ENCODE data around the gene ANO3. TPM values are rescaled to one million over a fixed set of nuclear protein-coding genes. Genes with fewer than 3 reads are reported as not detected.

The ANO3 gene
- total RNA-seq, 1 experiment from 2014 or later = not detected

DNA sequence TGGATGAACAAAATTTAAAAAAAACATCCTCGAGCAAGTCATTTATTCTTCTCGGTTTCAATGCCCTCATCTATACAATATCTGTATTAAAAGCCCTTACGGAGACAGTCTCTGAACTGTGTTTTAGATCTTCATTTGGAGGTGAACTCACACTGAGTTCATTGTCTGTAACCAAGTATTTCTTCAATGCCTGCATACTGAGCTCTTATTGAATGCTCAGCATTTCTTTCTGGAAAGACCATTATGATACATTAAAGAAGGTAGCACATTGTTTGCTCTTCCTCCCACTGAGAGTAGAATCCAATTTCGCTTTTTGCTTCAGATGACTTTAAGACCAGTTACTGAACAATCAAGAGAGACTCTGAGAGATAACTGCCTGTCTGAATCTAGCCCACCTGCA, 1.7 kb upstream of the ANO3 start:
- Histone ChIP-seq H4K20me1 (ENCODE audit: low read length) (no peaks in the 10 kb centered on the region), H3K9me2 (replicated peaks; ENCODE audit: low read length) (no peaks in the 10 kb centered on the region), H3K4me3 (ENCODE audit: low read length) (no peak overlapping the region), H3K27me3 (ENCODE audit: low read length) (peaks cover 47% of the 10 kb centered on the region), H3K9me3 (ENCODE audit: low read length) (no peaks in the 10 kb centered on the region), H3K27ac (ENCODE audit: low read length) (no peak overlapping the region), H2AFZ (ENCODE audit: low read length) (no peak overlapping the region), H3K4me1 (ENCODE audit: insufficient read depth, low read length) (no peaks in the 10 kb centered on the region), H3K36me3 (ENCODE audit: low read depth, low read length) (no peaks in the 10 kb centered on the region), H3F3A (ENCODE audit: low read length, unreplicated experiment) (no peaks in the 10 kb centered on the region), H3K79me2 (ENCODE audit: low read length) (no peaks in the 10 kb centered on the region), H3K4me2 (ENCODE audit: low read length) (no peak overlapping the region), H3K9ac (ENCODE audit: low read length) (no peak overlapping the region)
- TF ChIP-seq EZH2 (IDR thresholded peaks at IDR 0.05; ENCODE audit: low read length, unreplicated experiment) = no peak
- TF ChIP-seq, protein P1, sequence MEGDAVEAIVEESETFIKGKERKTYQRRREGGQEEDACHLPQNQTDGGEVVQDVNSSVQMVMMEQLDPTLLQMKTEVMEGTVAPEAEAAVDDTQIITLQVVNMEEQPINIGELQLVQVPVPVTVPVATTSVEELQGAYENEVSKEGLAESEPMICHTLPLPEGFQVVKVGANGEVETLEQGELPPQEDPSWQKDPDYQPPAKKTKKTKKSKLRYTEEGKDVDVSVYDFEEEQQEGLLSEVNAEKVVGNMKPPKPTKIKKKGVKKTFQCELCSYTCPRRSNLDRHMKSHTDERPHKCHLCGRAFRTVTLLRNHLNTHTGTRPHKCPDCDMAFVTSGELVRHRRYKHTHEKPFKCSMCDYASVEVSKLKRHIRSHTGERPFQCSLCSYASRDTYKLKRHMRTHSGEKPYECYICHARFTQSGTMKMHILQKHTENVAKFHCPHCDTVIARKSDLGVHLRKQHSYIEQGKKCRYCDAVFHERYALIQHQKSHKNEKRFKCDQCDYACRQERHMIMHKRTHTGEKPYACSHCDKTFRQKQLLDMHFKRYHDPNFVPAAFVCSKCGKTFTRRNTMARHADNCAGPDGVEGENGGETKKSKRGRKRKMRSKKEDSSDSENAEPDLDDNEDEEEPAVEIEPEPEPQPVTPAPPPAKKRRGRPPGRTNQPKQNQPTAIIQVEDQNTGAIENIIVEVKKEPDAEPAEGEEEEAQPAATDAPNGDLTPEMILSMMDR (conservative IDR thresholded peaks at IDR 0.05; ENCODE audit: low read depth, low read length) = no peak
- no peak for TF ChIP-seq EZH2phosphoT487 (IDR thresholded peaks at IDR 0.05; ENCODE audit: borderline replicate concordance, low read length)
- DNase-seq (no peak), ATAC-seq (no peak)
- intact Hi-C loops (cut with micrococcal nuclease) = no loop called here
- CTCF ChIA-PET = no interaction called here
- BruUV-seq (replicated peaks) = no TSS peak
- POLR2A ChIA-PET (ENCODE audit: unreplicated experiment) = no interaction called here

DNA sequence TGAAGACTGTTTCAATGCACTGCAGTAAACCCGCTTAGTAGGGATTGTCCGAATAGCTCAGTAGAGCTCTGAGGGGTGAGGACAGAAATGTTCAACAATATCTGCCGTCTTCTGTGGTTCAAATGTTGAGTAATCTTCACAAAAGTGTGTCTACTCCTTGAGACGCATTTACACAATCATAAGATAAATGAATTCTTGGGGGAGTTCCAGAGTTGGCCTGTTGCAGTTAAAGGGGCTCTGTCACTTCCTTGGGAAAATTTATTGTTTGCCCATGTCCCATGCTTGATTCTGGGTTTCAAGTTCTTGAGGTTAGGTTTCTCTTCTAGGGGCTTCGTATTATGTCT, 614 bp downstream of the ANO3 start:
- Histone ChIP-seq H3K36me3 (ENCODE audit: low read depth, low read length) (no peaks in the 10 kb centered on the region), H3K9ac (ENCODE audit: low read length) (no peak overlapping the region), H3K4me1 (ENCODE audit: insufficient read depth, low read length) (no peaks in the 10 kb centered on the region), H3K4me2 (ENCODE audit: low read length) (no peak overlapping the region), H3F3A (ENCODE audit: low read length, unreplicated experiment) (no peaks in the 10 kb centered on the region), H3K27me3 (ENCODE audit: low read length) (peaks cover 47% of the 10 kb centered on the region), H2AFZ (ENCODE audit: low read length) (no peak overlapping the region), H3K79me2 (ENCODE audit: low read length) (no peaks in the 10 kb centered on the region), H3K4me3 (ENCODE audit: low read length) (no peak overlapping the region), H3K27ac (ENCODE audit: low read length) (no peak overlapping the region), H4K20me1 (ENCODE audit: low read length) (no peaks in the 10 kb centered on the region), H3K9me2 (replicated peaks; ENCODE audit: low read length) (no peaks in the 10 kb centered on the region), H3K9me3 (ENCODE audit: low read length) (no peaks in the 10 kb centered on the region)
- BruUV-seq (replicated peaks) = no TSS peak
- POLR2A ChIA-PET (ENCODE audit: unreplicated experiment) = no interaction called here
- ATAC-seq = no peak
- no peak for DNase-seq
- CTCF ChIA-PET = no interaction called here
- intact Hi-C loops (cut with micrococcal nuclease) = no loop called here
- TF ChIP-seq, protein P1 (conservative IDR thresholded peaks at IDR 0.05; ENCODE audit: low read depth, low read length) = no peak
- TF ChIP-seq EZH2 (IDR thresholded peaks at IDR 0.05; ENCODE audit: low read length, unreplicated experiment) (no peak), EZH2phosphoT487 (IDR thresholded peaks at IDR 0.05; ENCODE audit: borderline replicate concordance, low read length) (no peak)

DNA sequence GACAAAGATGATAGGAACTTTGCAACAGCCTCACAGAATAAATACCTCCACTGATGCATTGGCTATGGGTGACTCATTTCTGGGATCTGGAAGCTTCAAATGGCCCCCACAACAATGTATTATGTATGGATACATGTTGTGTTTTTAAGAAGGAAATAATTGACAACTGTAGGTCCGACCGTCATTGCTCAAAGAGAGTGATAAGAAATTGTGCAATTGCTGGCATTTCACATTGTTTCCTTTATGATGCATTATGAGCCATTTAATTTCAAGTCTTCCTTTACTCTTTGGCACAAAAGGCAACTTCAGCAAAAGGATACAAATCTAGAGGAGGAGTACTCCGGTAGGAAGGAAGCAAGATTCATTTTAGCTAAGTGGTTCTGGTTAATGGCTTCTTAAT, 2.0 kb downstream of the ANO3 start:
- ATAC-seq = no peak

More for the DNA sequence above, 2.0 kb downstream of the ANO3 start:
- Histone ChIP-seq H3K79me2 (ENCODE audit: low read length) (no peaks in the 10 kb centered on the region), H2AFZ (ENCODE audit: low read length) (no peak overlapping the region), H3K9ac (ENCODE audit: low read length) (no peak overlapping the region), H3K27me3 (ENCODE audit: low read length) (peaks cover 47% of the 10 kb centered on the region), H4K20me1 (ENCODE audit: low read length) (no peaks in the 10 kb centered on the region), H3K4me1 (ENCODE audit: insufficient read depth, low read length) (no peaks in the 10 kb centered on the region), H3K36me3 (ENCODE audit: low read depth, low read length) (no peaks in the 10 kb centered on the region), H3K4me2 (ENCODE audit: low read length) (no peak overlapping the region), H3F3A (ENCODE audit: low read length, unreplicated experiment) (no peaks in the 10 kb centered on the region), H3K27ac (ENCODE audit: low read length) (no peak overlapping the region), H3K9me2 (replicated peaks; ENCODE audit: low read length) (no peaks in the 10 kb centered on the region), H3K9me3 (ENCODE audit: low read length) (no peaks in the 10 kb centered on the region), H3K4me3 (ENCODE audit: low read length) (no peak overlapping the region)
- ChIA-PET CTCF (no interaction called here), POLR2A (ENCODE audit: unreplicated experiment) (no interaction called here)
- no TSS peak for BruUV-seq (replicated peaks)
- TF ChIP-seq, protein P1 (conservative IDR thresholded peaks at IDR 0.05; ENCODE audit: low read depth, low read length) = no peak
- TF ChIP-seq EZH2 (IDR thresholded peaks at IDR 0.05; ENCODE audit: low read length, unreplicated experiment) = no peak
- no peak for TF ChIP-seq EZH2phosphoT487 (IDR thresholded peaks at IDR 0.05; ENCODE audit: borderline replicate concordance, low read length)
- DNase-seq = no peak
- intact Hi-C loops (cut with micrococcal nuclease) = no loop called here

All from PC-3 (cell line).